Neutrophil (primary cell): ENCODE data around the gene FAM216B.

Experiments used
- H3K27ac ChIP-seq: fragments of 200-600 bp; sonication (generic); 2 replicates; pipeline ENCODE4 v1.5.1; 2016; ENCODE audit warnings: mild to moderate bottlenecking, moderate library complexity
- H3K27me3 ChIP-seq: fragments of 200-600 bp; sonication (generic); 2 replicates; pipeline ENCODE4 v1.6.0; 2016; ENCODE audit warnings: mild to moderate bottlenecking
- H3K36me3 ChIP-seq: fragments of 200-600 bp; sonication (generic); 2 replicates; pipeline ENCODE4 v1.5.1; 2017
- H3K4me1 ChIP-seq, 2 experiments: fragments of 200-600 bp in 1 of 2; sonication (generic) in 1 of 2; 1 replicate in 1 of 2; 2 replicates in 1 of 2; pipeline versions ENCODE4 v1.5.1 to v1.6.1; 2013 to 2016; ENCODE audit warnings: low read depth in 1 of 2, low read length in 1 of 2, mild to moderate bottlenecking in 1 of 2, moderate library complexity in 1 of 2; ENCODE audit not compliant: control insufficient read depth in 1 of 2, insufficient read depth in 1 of 2
- H3K4me3 ChIP-seq, 2 experiments: fragments of 200-600 bp in 1 of 2; sonication (generic) in 1 of 2; 1 replicate in 1 of 2; 2 replicates in 1 of 2; pipeline ENCODE4 v1.5.1; 2013 to 2016; ENCODE audit warnings: low read depth in 1 of 2, low read length in 1 of 2, mild to moderate bottlenecking in 1 of 2, moderate library complexity in 1 of 2
- H3K9me3 ChIP-seq: fragments of 200-600 bp; sonication (generic); 2 replicates; pipeline ENCODE4 v1.5.1; 2016
- TF ChIP-seq, protein P1 (sequence below): fragments of 200-600 bp; sonication (generic); IDR thresholded peaks from 2 replicates; pipeline ENCODE4 v1.5.1; 2016; ENCODE audit warnings: antibody characterized with exemption

FAM216B gene

DNA sequence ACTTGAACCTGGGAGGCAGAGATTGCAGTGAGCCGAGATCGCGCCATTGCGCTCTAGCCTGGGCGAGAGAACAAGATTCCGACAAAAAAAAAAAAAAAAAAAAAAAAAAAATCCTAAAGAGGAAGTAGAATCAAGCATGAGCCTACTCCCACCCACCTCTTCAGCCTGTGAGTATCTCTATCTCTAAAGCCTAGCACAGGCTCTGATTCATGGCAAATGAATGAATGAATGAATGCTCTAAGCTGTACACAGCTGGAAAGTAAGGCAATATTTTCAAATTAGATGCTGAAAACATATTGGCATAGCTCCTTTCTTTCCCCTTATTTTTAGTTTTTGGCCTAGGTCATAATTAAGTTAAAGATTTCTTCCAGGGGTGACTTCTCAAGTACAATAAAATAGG, 35.7 kb upstream of the FAM216B start:
- Histone ChIP-seq H3K36me3 (no peaks in the 10 kb centered on the region), H3K4me1 (no peaks in the 10 kb centered on the region), H3K9me3 (no peaks in the 10 kb centered on the region), H3K27ac (no peak overlapping the region), H3K4me3 (no peak overlapping the region), H3K27me3 (no peaks in the 10 kb centered on the region)
- TF ChIP-seq, protein P1, sequence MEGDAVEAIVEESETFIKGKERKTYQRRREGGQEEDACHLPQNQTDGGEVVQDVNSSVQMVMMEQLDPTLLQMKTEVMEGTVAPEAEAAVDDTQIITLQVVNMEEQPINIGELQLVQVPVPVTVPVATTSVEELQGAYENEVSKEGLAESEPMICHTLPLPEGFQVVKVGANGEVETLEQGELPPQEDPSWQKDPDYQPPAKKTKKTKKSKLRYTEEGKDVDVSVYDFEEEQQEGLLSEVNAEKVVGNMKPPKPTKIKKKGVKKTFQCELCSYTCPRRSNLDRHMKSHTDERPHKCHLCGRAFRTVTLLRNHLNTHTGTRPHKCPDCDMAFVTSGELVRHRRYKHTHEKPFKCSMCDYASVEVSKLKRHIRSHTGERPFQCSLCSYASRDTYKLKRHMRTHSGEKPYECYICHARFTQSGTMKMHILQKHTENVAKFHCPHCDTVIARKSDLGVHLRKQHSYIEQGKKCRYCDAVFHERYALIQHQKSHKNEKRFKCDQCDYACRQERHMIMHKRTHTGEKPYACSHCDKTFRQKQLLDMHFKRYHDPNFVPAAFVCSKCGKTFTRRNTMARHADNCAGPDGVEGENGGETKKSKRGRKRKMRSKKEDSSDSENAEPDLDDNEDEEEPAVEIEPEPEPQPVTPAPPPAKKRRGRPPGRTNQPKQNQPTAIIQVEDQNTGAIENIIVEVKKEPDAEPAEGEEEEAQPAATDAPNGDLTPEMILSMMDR, result no peak

DNA sequence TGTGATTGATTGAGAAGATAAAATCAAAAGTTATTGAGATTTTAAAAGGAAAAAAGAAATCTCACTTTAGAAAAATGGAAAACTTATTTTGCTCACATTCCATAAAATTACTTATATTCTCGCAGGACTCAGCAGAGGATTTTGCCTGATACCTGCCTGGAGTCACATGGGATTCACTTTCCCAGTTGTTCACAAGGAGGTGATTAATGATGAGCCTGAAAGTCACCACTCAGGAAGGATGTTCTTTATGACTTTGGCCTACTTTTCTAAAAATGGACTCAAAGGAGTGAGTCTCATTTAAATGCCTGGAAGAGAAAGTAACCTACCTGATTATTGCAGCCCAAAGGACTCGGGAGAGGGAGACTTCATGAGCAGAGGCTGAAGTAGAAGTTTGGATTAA, 34.5 kb upstream of the FAM216B start:
- no peaks in the 10 kb centered on the region for H3K27me3 ChIP-seq
- H3K4me3 ChIP-seq, result no peak overlapping the region
- H3K27ac ChIP-seq, result no peak overlapping the region
- TF ChIP-seq, protein P1, result no peak
- no peaks in the 10 kb centered on the region for H3K4me1 ChIP-seq
- no peaks in the 10 kb centered on the region for H3K36me3 ChIP-seq
- no peaks in the 10 kb centered on the region for H3K9me3 ChIP-seq

DNA sequence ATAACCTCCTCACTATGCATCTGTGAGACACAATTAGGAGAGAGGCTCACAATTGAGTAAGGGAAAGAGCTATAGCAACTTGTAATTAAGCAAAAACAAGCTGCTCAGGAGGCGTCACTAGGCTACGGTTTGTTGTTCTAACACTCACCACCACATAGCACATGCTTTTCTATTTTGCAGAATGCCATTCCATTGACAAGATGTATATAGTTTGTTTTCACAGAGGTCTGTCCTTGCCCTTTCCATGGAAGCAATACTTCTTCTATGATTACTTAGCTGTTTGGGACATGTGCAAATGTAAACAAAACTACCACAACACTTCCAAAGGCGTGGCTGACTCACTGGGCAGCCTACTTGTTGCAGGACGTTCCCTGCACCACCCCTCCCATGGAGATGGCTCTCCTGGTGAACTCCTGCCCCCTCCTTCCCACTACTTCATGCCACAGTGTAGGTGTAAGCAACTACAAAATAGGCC, 33.9 kb upstream of the FAM216B start:
- no peak overlapping the region for H3K4me3 ChIP-seq
- TF ChIP-seq, protein P1, result no peak
- H3K4me1 ChIP-seq, result no peaks in the 10 kb centered on the region
- H3K27ac ChIP-seq, result no peak overlapping the region
- H3K9me3 ChIP-seq, result no peaks in the 10 kb centered on the region
- H3K27me3 ChIP-seq, result no peaks in the 10 kb centered on the region
- no peaks in the 10 kb centered on the region for H3K36me3 ChIP-seq

DNA sequence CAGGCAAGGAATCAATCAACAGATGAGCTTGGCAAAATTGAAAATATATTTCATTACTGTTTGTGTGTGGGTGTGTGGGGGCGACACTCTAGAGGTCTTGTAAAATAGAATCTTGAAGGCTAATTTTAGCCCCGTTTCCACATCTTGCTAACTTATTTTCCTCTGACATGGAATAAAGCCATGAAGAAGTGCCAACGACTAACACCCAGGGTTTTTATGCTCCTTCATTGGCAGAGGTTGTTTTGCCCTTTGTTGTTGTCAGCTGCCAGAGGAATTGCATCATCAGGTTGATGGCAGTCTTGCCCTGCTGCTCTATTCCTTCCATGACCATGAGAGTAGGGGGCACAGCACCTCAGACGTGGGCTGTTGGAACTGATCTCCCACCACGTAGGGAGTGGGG, 30.6 kb upstream of the FAM216B start:
- Histone ChIP-seq H3K27ac (no peak overlapping the region), H3K4me3 (no peak overlapping the region), H3K4me1 (no peaks in the 10 kb centered on the region), H3K36me3 (no peaks in the 10 kb centered on the region), H3K9me3 (no peaks in the 10 kb centered on the region), H3K27me3 (no peaks in the 10 kb centered on the region)
- TF ChIP-seq, protein P1, result no peak

DNA sequence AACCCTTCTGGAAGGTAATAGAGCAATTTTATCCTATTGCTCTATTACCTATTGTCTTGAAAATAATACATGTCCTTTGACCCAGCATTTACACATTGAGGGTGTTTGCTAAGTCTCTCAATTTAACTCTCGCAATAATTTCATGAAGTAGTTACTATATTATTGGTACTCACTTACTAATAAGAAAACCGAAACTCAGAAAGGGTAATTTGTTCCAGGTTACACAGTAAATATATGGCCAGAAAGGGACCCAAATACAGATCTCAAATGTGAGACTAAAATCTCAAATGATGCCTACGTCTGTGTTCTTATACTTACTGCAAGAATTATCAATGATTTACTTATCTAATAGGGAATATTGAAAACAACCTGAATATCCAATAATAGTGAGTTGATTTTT, 29.7 kb upstream of the FAM216B start:
- H3K36me3 ChIP-seq, result no peaks in the 10 kb centered on the region
- H3K4me1 ChIP-seq, result no peaks in the 10 kb centered on the region
- H3K4me3 ChIP-seq, result no peak overlapping the region
- TF ChIP-seq, protein P1, result no peak
- no peaks in the 10 kb centered on the region for H3K27me3 ChIP-seq
- H3K27ac ChIP-seq, result no peak overlapping the region
- H3K9me3 ChIP-seq, result no peaks in the 10 kb centered on the region

DNA sequence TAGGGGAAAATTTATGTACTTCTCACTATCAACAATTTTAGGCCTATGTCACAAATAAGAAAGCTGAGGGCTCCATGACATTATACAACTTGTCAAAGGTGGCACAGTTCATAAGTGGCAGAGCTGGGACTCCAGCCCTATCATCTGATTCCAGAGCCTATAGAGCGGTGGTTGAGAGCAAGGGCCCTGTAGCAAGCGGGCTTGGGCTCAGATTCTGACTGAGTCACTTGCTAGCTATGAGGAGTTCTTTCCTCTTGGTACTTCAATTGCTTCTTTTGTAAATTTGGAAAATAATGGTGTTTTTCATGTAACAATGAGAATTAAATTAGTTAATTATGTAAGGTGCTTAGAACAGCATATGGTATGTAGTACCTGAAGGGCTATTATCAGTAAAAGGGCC, 28.7 kb upstream of the FAM216B start:
- H3K9me3 ChIP-seq, result no peaks in the 10 kb centered on the region
- H3K4me1 ChIP-seq, result no peaks in the 10 kb centered on the region
- no peaks in the 10 kb centered on the region for H3K27me3 ChIP-seq
- TF ChIP-seq, protein P1, result no peak
- no peak overlapping the region for H3K4me3 ChIP-seq
- no peaks in the 10 kb centered on the region for H3K36me3 ChIP-seq
- no peak overlapping the region for H3K27ac ChIP-seq
